HG02610 (cell line): Measurements from ENCODE around the gene C1QTNF9.
"Not testable (repeated sequence)": the region's sequence is repeated elsewhere in the genome, so short reads cannot be mapped to it uniquely, and the experiment has no call there.

ENCODE experiments used
- ATAC-seq: cut with Tn5 transposase; IDR thresholded peaks from one replicate; pipeline ENCODE4 v1.9.1; 2021; ENCODE audit warnings: mild to moderate bottlenecking, moderate library complexity; ENCODE audit not compliant: unreplicated experiment

C1QTNF9 gene

DNA sequence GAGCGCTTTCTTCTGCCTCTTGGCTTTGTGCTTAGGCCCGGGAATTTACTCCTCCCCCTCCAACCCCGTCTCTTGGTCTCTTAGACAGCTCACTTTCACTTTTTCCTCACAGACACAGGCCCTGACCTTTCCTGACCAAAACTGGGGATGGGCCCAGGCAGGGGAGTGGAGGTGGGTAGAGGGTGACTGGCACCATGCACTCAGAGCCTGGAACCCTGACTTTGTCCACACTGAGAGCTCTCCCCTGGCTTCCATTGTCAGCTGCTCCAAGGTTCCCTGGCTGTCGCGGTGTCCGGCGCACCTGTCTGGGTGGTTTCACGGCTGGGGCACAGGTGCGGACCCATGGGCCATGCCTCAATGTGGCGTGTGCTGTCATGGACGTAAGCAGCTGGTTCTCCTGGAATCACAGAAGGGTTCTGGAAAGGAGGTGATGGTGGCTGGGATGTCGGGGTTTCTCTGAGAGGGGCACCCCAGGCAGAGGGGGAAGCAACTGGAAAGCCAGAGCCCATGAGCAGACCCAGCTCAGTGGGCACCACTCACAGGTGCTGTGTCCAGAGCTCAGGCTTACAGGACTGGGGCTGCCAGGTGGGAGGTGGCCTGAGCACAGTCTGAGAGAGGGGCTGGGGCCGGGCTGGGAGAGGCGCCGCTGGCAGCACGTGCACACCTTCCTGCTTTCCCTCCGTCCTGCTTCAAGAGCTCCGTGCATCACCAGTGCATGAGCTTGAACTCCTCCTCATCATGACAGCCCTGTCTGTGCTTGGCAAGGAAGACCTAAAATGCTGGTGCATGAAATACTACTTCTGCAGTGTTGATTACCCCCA lies 28.0 kb upstream of the C1QTNF9 start:
- ATAC-seq: no peak

DNA sequence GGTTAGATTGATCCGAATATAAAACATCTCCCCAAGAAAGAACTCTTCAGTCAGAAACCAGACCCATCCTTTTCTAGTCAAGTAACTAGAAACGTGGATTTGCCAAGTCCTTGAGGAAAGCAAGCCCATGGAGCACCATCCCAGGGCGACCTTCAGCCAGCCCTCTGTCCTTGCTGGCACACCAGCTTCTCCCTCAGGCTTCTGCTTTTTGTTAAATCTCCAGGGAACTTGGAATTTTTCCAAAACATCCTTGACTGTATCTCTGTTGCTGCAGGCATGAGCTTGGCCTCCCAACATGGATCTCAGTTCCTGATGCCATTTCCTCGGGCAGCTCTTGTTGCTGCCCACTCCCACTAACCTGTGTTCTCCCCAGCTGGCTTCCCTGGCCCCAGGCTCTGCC lies 27.1 kb upstream of the C1QTNF9 start:
- ATAC-seq: no peak

DNA sequence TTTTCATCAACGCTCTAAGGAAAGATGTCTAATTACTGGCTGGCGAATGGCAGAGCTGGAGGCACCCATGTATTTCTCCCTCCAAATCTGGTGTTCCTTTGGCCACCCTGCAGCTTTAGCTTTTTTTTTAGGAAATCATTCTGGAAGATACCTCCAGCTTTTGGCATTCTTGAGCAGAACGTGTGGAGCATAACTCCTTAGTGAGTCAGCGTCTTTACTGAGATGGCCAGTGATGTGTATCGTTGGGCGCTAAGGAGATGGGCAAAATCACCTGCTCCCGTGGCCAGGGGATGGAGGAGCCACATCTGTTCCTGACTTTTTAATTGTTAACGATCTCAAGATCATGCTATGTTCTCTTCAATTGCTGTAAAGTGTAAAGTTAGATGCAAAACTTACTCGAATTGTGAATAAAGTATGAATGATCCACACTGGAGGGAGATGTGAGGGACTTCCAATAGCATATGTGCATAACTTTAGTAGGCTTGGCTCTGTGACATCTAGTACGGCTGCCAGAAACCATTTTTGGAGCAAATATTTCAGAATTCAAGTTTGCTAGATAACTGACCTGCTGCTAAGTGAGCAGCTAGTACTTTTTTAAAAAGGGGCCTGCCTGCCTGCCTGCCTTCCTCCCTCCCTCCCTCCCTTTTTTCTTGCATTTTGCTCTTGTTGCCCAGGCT lies 24.4 kb upstream of the C1QTNF9 start:
- no peak for ATAC-seq

DNA sequence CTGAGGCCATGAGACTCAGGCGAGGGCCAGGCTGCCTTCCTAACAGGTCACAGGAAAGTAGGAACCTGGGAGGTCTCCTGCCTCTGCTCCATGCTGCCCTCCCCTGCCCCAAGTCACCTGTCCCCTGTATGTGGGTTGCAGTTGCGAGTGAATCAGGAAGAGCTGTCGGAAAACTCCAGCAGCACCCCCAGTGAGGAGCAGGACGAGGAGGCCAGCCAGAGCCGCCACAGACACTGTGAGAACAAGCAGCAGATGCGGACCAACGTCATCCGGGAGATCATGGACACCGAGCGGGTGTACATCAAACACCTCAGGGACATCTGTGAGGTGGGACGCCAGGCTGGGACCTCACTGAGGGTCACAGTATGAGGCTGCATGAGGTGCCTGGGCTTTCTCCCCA lies 22.8 kb upstream of the C1QTNF9 start:
- ATAC-seq: no peak

DNA sequence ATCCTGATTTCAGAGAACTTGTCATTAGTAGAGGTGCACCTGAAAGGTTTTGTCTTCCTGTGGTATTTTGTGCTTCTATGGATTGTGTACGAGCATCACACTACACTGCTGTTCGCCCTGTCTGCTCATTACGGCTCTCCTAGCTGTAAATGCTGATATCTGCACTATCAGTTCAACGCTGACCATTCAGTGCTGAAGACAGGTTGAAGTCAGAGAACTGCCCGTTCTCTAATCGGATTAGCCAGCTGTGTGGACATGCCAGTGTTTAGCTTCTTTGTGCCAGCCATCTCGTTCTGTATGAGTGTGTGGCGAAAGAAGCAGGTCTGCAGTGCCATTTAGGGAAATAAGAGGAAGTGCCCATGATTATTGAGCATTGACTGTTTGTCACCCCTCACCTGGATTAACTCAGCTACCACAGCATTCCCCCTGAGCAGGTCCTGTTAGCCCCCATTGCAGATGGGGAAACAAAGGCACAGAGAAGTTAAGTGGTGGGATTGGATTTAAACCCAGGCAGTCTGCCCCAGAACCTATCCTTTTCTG lies 21.6 kb upstream of the C1QTNF9 start:
- ATAC-seq: no peak

DNA sequence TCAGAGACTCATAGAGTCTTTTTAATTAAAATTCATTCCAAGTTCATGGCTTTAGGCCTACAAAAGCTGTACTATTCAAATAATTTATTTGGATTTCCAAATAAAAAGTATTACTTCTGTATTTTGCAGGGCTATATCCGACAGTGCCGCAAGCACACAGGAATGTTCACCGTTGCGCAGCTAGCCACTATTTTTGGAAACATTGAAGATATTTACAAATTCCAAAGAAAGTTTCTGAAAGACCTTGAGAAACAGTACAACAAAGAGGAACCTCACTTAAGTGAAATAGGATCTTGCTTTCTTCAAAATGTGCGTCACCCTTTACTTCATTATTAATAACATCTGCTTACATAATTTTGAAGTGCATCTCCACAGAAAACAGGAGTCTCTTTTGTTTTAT lies 20.5 kb upstream of the C1QTNF9 start:
- ATAC-seq: no peak

DNA sequence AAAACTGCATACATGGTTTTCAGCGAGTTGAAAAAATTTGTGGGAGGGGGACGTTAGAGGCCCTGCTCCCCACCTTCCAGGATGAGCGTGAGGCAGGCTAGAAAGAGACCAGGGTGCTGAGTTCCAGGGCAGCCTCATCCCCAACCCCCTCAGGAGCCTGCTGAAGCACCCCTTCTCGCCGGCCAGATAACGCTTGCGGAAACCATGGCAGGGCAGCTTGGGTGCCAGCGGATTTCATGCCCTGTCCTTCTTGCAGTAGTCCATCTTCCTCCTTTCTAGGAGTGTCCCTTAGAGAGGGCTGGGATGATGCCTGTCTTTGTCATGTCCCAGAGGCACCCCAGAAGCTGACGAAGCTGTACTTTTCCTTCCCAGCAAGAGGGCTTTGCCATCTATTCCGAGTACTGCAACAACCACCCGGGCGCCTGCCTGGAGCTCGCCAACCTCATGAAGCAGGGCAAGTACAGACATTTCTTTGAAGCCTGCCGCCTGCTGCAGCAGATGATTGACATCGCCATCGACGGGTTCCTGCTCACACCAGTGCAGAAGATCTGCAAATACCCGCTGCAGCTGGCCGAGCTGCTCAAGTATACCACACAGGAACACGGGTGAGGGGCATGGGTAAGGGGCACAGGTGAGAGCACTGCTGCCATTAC lies 19.0 kb upstream of the C1QTNF9 start:
- no peak for ATAC-seq

DNA sequence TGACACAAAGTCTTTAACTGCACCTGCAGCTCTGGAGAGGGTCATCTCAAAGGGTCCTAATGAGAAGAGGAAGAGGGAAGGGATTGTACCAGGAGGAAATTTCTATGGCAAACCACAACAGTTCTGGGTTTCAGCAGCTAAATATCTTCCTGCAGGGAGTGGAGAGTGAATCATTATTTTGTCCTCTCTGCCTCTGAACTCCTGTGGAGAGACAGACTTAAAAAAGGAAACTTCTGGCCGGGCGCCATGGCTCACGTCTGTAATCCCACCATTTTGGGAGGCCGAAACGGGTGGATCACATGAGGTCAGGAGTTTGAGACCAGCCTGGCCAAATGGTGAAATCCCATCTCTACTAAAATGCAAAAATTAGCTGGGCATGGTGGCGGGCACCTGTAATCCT lies 16.9 kb upstream of the C1QTNF9 start:
- ATAC-seq: no peak

DNA sequence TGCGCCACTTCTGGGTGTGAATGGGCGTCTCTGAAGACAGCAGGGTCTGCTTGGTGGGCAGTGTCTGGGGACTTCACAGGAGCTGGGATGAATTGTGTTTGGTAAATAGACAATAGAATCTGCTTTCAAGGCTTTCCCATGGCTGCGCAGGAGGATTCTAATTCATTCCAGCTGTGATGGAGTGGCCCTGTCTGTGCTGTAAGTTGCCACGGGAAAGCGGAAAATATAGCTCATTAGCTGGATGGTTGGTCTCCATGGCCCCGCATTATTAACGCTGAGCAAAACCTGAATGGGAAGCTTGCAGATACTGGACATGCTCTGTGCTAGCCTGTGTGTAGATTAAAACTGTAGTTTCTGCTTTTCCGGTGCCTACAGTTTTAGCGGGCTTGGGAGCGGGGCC lies 15.6 kb upstream of the C1QTNF9 start:
- ATAC-seq: no peak

DNA sequence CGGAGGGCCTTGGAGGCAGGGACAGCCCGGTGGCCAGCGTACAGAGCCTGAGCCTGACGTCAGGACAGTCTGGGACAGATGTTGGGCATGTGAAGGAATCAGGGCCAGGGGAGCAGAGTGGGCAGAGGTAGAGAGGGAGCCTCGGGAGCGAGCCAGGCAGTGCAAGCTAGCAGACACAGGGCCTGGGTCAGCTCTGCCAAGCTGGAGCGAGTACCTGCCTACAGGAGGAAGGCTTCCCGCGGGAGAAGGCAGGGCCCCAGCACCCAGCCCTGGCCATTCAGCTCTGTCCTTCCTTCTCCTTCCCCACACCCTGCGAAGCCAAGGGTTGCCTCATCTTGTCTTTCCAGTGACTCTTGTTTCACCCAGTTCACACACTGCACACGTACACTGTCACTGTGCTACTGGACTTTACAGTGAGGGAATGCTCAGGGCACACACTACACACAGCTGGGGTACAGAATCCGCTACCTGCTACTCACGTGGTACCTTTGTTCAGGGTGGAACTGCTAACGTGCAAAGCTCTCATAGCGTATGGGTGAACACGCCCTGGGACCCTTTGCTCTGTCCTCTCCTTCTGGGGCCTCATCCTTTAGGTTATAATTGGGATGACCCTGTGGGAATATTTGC lies 9.8 kb upstream of the C1QTNF9 start:
- no peak for ATAC-seq

DNA sequence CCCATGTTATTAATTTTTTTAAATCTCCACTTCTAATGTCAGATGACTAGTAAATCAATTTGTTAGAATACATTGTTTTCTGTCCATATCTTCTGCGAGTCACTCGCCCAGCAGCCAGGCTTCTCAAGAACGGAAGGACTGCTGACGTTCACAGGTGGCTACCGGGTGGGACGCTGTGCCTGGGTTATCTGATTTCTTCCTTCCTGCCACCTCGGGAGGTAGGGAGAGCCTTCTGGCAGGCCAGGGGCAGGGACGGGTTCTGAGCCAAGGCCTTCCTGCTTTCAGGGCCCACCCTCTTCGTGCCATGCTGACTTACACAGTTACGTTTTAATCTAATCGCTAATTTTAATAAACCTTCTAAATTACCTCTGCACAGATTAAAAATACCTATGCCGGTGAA lies 7.9 kb upstream of the C1QTNF9 start:
- ATAC-seq: no peak

DNA sequence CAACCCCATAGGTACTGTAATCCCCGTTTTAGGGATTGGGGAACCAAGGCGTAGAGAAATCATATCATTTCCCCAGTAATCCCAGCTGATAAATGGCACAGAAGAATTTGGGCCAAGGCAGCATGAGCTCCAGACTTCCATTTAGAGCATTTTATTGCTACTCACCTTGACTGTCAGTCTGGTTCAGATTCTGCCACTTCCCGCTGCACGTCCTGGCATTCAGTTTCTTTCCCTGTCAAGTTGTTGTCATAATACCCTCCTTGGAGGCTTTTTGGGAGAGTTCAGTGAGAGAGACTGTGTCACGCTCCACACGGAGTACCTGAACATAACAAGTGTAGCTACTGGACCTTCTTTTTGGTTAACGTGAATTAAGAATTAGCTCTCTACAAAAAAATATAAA lies 7.5 kb upstream of the C1QTNF9 start:
- no peak for ATAC-seq

DNA sequence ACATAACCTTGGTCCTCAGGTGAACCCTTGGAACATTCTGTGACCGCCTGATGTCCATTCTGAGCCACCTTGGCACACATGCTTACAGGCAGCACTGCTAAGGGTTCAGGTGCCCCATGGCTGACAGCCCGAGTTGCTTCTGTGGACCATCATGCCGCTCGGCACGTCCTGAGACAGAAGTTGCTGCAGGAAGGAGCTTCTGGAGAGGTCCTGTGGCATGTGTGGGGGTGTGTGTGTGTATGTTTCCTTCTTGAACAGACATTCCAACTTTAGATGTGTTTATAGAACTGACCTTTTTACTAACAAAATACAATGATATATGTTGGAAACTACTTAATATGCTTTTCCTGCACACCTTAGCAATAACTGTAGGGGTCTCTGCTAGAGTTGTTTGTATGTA lies 4.8 kb upstream of the C1QTNF9 start:
- ATAC-seq: no peak

DNA sequence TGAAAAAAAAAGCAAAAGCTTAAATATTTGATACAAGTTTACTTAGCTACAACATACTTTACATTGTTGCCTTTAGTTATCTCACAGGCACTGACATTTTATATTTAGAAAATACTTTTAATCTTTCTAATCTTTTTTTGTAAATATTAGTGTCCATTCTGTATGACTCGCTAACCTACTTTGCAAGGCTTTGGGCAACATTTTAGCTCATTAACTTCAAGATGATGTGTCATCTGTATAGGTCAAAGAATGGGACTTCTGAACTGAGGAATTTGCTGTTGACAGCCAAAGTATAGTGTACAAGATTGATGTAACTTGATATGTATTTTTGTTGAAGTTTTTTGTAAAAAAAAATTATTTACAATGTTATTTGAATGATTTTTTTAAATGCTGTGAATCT lies 2.7 kb upstream of the C1QTNF9 start:
- ATAC-seq: no peak

DNA sequence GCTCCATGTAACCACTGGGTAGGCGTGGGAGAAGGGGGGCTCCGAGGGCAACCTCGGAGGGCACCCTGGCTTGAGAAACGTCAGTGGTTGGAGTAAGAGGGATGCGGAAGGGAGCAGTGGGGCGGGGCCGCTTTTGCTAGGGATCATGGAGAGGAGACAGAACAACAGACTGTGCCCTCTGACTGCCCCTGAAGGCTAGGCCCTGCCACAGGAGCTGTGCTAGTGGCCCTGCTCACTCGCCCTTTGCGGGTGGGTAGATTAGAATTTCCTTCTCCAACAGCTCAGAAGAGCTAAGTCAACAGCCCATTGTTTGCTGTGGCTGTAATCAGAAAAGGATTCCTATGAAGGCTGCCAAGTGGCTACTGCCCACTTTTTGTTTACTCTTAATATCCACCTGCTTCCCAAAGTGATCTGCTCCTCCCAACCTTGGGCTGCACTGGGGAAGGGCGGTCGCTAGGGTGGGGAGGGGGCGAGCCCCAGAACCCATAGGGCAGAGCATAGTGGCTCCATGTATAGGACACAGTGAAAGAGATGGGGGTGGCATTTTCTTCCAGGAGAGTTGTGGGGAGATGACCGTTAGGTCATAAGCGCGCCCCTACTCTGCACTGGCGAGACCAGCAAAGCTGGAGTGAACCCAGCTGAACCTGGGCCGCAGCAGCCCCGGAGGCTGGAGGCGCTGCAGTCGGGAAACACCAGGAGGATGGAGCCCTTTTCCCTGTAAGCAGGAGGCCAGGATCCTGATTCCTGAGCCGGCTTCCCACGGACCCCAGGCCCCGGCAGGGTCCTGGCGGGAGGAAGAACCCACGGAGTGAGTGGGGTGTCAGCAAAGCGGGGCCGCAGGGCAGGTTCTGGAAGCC lies 1.9 kb upstream of the C1QTNF9 start:
- no peak for ATAC-seq

DNA sequence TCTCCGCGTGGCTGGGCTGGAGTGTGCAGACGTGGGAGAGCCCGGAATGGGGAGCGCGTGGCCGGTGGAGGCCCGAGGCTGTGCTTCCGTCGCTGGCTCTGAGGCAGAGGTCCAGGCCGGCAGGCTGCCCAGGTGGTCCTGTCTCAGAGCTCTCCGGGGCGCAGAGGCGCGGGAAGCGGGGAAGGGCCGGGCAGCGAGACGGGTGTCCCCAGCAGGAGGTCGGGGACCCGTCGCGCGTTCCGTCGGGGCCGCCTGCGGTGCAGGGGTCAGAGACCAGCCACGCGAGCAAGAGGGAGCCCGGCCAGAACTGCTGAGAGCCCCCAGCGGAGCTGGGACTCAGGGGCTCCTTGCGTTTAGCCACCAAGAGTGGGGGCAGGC lies 1.3 kb upstream of the C1QTNF9 start:
- no peak for ATAC-seq

DNA sequence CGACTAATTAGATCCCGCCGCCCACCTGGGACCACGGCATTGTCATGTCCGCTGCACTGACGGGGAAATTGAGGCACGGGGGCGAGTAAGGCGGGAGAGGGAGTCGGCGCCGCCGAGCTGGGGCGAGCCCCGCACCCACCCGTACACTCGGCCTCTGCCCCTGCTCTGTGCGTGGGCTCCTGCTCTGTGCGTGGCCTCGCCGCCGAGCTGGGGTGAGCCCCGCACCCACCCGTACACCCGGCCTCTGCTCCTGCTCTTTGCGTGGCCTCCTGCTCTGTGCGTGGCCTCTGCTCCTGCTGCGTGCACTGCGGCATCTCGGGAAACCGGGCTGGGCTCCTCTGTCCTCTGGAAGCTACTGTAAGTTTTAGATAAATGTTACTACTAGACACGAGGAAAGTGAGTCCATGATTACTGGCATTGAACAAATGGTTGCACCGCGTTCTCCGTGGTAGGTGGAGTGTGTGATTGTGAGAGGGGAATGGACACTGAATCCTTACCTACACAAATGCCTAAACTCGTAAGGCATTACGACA lies 826 bp upstream of the C1QTNF9 start:
- no peak for ATAC-seq

DNA sequence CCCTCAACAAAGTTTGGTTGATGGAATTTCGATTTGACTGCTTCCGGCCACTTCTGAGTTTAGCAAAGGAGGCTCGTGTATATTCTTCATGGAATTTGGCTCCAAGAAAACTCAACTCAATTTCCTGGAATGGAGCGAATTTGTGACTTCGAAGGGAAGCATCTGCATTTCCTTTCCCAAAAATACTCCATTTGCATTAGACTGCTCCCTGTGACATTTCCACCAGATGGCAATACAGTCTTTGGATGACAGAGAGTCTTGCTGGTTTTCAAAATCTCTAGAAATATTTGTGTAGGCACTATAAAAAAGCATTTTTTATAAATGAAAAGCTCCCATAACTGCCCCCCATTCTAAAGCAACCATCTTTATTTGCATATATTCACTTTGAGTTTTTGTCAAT lies 4.1 kb downstream of the C1QTNF9 start:
- ATAC-seq: no peak

DNA sequence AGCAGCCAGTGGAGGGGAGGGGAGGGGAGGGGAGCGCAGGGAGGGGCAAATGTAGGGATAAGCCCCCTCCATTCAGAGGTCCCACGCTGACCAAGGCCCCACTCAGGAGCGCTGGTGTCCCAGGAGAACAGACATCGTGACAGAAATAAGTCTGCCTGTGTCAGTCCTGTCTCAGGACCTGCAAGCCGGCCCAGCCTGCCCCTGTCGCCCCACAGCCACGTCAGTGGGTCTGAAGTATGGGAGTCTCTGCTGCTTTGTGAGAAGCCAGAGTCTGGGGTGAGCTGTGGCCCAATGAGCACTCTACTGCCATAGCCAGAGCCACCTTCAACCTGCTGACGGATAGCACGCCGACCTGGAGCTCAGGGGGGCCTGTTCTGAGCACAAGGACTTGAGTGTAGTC lies 8.5 kb downstream of the C1QTNF9 start:
- not testable (repeated sequence) for ATAC-seq

DNA sequence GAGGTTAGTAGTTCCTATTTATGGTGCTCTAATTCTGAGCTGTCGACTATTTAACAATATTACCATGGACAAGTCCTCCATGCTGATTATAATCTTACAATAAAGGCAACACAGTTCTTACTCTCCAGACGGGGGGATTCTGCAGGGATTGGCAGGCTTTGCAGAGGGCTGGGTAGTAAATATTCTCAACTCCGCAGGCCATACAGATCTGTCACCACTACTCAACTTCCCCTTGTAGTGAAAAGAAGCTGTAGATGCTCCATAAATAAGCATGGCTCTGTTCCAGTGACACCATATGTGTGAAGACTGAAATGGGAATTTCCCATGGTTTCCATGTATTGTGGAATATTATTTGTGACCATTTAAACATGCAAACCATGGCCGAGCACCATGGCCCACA lies 9.5 kb downstream of the C1QTNF9 start:
- not testable (repeated sequence) for ATAC-seq
